K562 (cell line): ENCODE data around the gene DHDDS. TPM values are rescaled to one million over a fixed set of nuclear protein-coding genes. Genes with fewer than 3 reads are reported as not detected.

Source experiments
- ARID3A ChIP-seq: IDR thresholded peaks from 2 replicates; pipeline ENCODE4 v1.6.1; 2012; ENCODE audit warnings: low read depth, low read length, improper control_type of control experiment, borderline replicate concordance
- CCNT2 ChIP-seq: IDR thresholded peaks from 2 replicates; pipeline ENCODE4 v1.6.1; 2011; ENCODE audit warnings: borderline replicate concordance, low read depth, mild to moderate bottlenecking, moderate library complexity, mixed read lengths, low read length; ENCODE audit not compliant: insufficient read length; ENCODE audit errors: extremely low read depth
- CLOCK ChIP-seq: fragments of 250-450 bp; sonication (Bioruptor Pico); IDR thresholded peaks from 2 replicates; pipeline ENCODE4 v1.4.0; 2020; ENCODE audit warnings: mild to moderate bottlenecking, moderate library complexity, borderline replicate concordance
- EHMT2 ChIP-seq: fragments of 450-650 bp; IDR thresholded peaks from 2 replicates; pipeline ENCODE4 v1.6.1; 2018; ENCODE audit warnings: antibody characterized with exemption
- ERF ChIP-seq: fragments of 450-650 bp; formaldehyde crosslinking; IDR thresholded peaks from 2 replicates; pipeline ENCODE4 v1.4.0; 2020; ENCODE audit warnings: mild to moderate bottlenecking, mixed read lengths
- FIP1L1 ChIP-seq: fragments of 200-400 bp; formaldehyde crosslinking; IDR thresholded peaks from 2 replicates; pipeline ENCODE4 v1.6.1; 2018; ENCODE audit warnings: mild to moderate bottlenecking, low read depth, low read length; ENCODE audit not compliant: poor library complexity, severe bottlenecking
- GABPA ChIP-seq: fragments of 200-800 bp; sonication (Bioruptor generic); conservative IDR thresholded peaks from 2 replicates; pipeline ENCODE4 v1.6.1; 2016; ENCODE audit warnings: low read depth, missing genetic modification characterization, missing compliant biosample characterization
- HLTF ChIP-seq: fragments of 450-650 bp; IDR thresholded peaks from 2 replicates; pipeline ENCODE4 v1.6.1; 2016
- HMGN3 ChIP-seq: IDR thresholded peaks from 2 replicates; pipeline ENCODE4 v1.6.1; 2011; ENCODE audit warnings: borderline replicate concordance, low read depth, mild to moderate bottlenecking, mixed read lengths, low read length; ENCODE audit not compliant: insufficient read length; ENCODE audit errors: extremely low read depth
- HNRNPH1 ChIP-seq: fragments of 200-400 bp; formaldehyde crosslinking; optimal IDR thresholded peaks from 2 replicates; pipeline ENCODE3; 2017; ENCODE audit warnings: low read depth, mild to moderate bottlenecking, low read length, moderate library complexity
- KDM4B ChIP-seq, 2 experiments: fragments of 450-650 bp in 1 of 2; sonication (generic) in 1 of 2; IDR thresholded peaks; 2 replicates each; pipeline ENCODE4 v1.6.1; 2016 to 2017; ENCODE audit warnings: borderline replicate concordance in 2 of 2, antibody characterized with exemption in 1 of 2, low read depth in 1 of 2, mild to moderate bottlenecking in 1 of 2
- MIER1 ChIP-seq: fragments of 450-650 bp; IDR thresholded peaks from 2 replicates; pipeline ENCODE4 v1.6.1; 2016; ENCODE audit warnings: antibody characterized with exemption, mild to moderate bottlenecking, low read depth
- POLR2AphosphoS2 ChIP-seq: IDR thresholded peaks from 2 replicates; pipeline ENCODE4 v1.6.1; 2012; ENCODE audit warnings: low read length, improper control_type of control experiment
- TCF7L2 ChIP-seq: fragments of 150-350 bp; IDR thresholded peaks from 2 replicates; pipeline ENCODE4 v1.6.1; 2016; ENCODE audit warnings: low read depth, mild to moderate bottlenecking, low read length, moderate library complexity
- THAP7 ChIP-seq: fragments of 250-450 bp; sonication (Bioruptor Pico); IDR thresholded peaks from 2 replicates; pipeline ENCODE4 v1.5.0; 2021
- USF1 ChIP-seq: sonication (generic); formaldehyde crosslinking; IDR thresholded peaks from 2 replicates; pipeline ENCODE4 v1.9.0; 2022; ENCODE audit warnings: mild to moderate bottlenecking, missing genetic modification reagents
- ZNF253 ChIP-seq: fragments of 250-450 bp; sonication (Bioruptor Pico); conservative IDR thresholded peaks from 2 replicates; pipeline ENCODE4 v1.6.1; 2021; ENCODE audit warnings: mild to moderate bottlenecking
- ZNF311 ChIP-seq: fragments of 250-450 bp; sonication (Bioruptor Pico); IDR thresholded peaks from 2 replicates; pipeline ENCODE4 v1.4.0; 2020; ENCODE audit warnings: mild to moderate bottlenecking, moderate library complexity
- ZNF324 ChIP-seq: fragments of 250-450 bp; sonication (Bioruptor Pico); IDR thresholded peaks from 2 replicates; pipeline ENCODE4 v1.4.0; 2020; ENCODE audit warnings: mild to moderate bottlenecking
- ZNF76 ChIP-seq: fragments of 250-450 bp; sonication (Bioruptor Pico); IDR thresholded peaks from 2 replicates; pipeline ENCODE4 v1.4.0; 2020; ENCODE audit warnings: mild to moderate bottlenecking, moderate library complexity, borderline replicate concordance
- ZNF79 ChIP-seq: fragments of 250-450 bp; sonication (Bioruptor Pico); IDR thresholded peaks from 2 replicates; pipeline ENCODE4 v1.4.0; 2020; ENCODE audit warnings: low read depth, mild to moderate bottlenecking, moderate library complexity
- polyA plus RNA-seq, 8 experiments: library from polyadenylated mRNA; depleted of rRNA in 4 of 8; stranded (reverse) in 5 of 8; unstranded in 3 of 8; fragments of >200 nt; fragmentation: Nextera tagmentation in 2 of 8; fragmentation: Illumina TruSeq in 1 of 8; extraction: Ambion mirVana in 2 of 8; extraction: Trizol in 1 of 8; gene quantifications; 2 replicates each; pipeline versions ENCODE4 v1.2.1 to v1.2.3, GENCODE V29; 2011 to 2014; ENCODE audit warnings: inconsistent platforms in 1 of 8, missing spikeins in 1 of 8
- total RNA-seq, 7 experiments: library from RNA; depleted of rRNA in 6 of 7; stranded (reverse); fragments of >200 nt in 6 of 7; fragmentation: Illumina TruSeq in 2 of 7; extraction: Trizol in 2 of 7; gene quantifications; 2 replicates each; pipeline versions ENCODE4 v1.2.1 to v1.2.3, GENCODE V29; 2011 to 2021; ENCODE audit warnings: low replicate concordance in 1 of 7

Gene DHDDS
- total and polyA plus RNA-seq, 9 of the 15 experiments (the other 6 are each of a cell fraction or from before 2014, with no cell fraction given) = 33.3 to 55.0 (median 44.3) TPM

DNA sequence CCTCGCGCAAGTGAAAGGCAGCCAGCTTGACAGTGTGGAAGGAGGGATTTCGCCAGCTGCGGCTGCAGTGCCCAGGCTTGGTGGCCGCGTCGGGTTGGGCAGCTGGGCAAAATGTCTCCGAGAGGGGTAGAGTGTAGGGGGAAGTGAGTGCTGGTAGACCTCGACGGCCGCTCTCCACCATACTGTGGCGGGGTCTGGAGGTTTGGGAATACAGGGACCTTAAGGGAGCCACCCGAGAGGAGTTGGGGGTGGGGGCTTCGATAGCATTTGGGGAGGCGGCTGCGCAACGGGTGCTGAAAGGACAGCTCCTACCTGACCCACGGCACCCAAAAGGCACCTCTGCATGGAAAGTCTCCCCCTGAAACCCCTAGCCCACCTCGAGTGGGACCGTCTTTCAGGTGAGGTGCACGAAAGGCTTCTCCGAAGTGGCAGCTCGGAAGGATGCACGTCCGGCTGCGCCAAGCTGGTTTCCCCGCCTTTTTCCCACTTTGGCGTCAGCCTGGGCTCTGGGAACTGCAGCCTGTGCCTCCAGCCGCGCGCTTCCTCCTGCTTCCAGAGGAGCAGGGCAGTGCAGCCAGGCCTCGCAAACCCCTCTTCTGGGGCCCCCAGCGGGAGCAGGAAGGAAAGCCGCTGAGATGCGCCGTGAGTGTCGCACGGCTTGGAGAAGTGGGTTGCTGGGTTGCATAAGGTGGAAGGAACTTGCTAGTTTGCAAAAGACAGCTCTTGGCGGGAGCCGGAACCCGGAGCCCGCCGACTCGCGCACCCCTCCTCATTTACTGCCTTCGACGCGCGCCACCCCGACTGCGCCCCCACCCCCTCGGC is 39.6 kb downstream of the DHDDS start (continued):
- TF ChIP-seq ZNF311 (CRISPR knock-in tag) (no peak), HNRNPH1 (no peak), FIP1L1 (peak; percentile 65), EHMT2 (peak; percentile 90), GABPA (tag) (no peak; the same call in 1 of the 2 replicates), ZNF324 (CRISPR knock-in tag) (0 out of 2 replicates have a peak, but pooled peaks have one; percentile 6), HLTF (0 out of 2 replicates have a peak, but pooled peaks have one; percentile 22), ZNF76 (no peak), HMGN3 (no peak), ZNF253 (CRISPR knock-in tag) (no peak), POLR2AphosphoS2 (peak; percentile 68; the same call in 1 of the 2 replicates), TCF7L2 (no peak), KDM4B (IDR thresholded peaks at IDR 0.05; ENCODE audit: borderline replicate concordance in 2 of 2, low read depth in 1 of 2) (no peak), ZNF79 (CRISPR knock-in tag) (no peak), MIER1 (peak; percentile 93), CLOCK (CRISPR knock-in tag) (no peak), THAP7 (CRISPR knock-in tag) (peak; percentile 15; the same call in 1 of the 2 replicates), USF1 (CRISPR knock-in tag) (no peak), ARID3A (no peak), CCNT2 (peak; percentile 44), ERF (CRISPR knock-in tag) (peak; percentile 90)
